Type B pancreatic cell (in vitro differentiated cells): ENCODE results near the gene OPN1SW. TPM values are rescaled to one million over a fixed set of nuclear protein-coding genes. Genes with fewer than 3 reads are reported as not detected.

Experiments used
- DNase-seq: peaks from one replicate; pipeline ENCODE4 v3.0.0; 2021; ENCODE audit warnings: mixed read lengths; ENCODE audit not compliant: unreplicated experiment; ENCODE audit errors: extremely low spot score
- H3K27ac Mint-ChIP-seq: 2 replicates; pipeline ENCODE4 v1.8.0; 2021; ENCODE audit warnings: mild to moderate bottlenecking, mixed read lengths
- H3K27me3 Mint-ChIP-seq: 2 replicates; pipeline ENCODE4 v1.8.0; 2021; ENCODE audit warnings: mixed read lengths
- H3K36me3 Mint-ChIP-seq: 2 replicates; pipeline ENCODE4 v1.8.0; 2021; ENCODE audit warnings: mixed read lengths
- H3K4me1 Mint-ChIP-seq: one replicate; pipeline ENCODE4 v1.8.0; 2021; ENCODE audit warnings: mixed read lengths; ENCODE audit not compliant: unreplicated experiment
- H3K4me3 Mint-ChIP-seq: 2 replicates; pipeline ENCODE4 v1.8.0; 2021; ENCODE audit warnings: mild to moderate bottlenecking, mixed read lengths
- H3K9me3 Mint-ChIP-seq: 2 replicates; pipeline ENCODE4 v1.8.0; 2021; ENCODE audit warnings: mixed read lengths
- CTCF ChIP-seq: fragments of 200-600 bp; sonication (generic); conservative IDR thresholded peaks from 2 replicates; pipeline ENCODE4 v1.5.0; 2021; ENCODE audit warnings: antibody characterized with exemption, mild to moderate bottlenecking
- total RNA-seq: library from RNA; stranded (reverse); gene quantifications from 2 replicates; pipeline ENCODE4 v1.2.1, GENCODE V29; 2021; ENCODE audit warnings: low replicate concordance

OPN1SW gene
- total RNA-seq, 1 donor from 2014 or later = not detected

GRCh38 chr7:128800567-128800966, 25.0 kb upstream of the OPN1SW start:
- Mint-ChIP-seq H3K27me3 (no peaks in the 10 kb centered on the region), H3K27ac (no peak overlapping the region), H3K4me3 (no peak overlapping the region), H3K36me3 (peaks cover 22% of the 10 kb centered on the region), H3K9me3 (peaks cover 6% of the 10 kb centered on the region), H3K4me1 (no peaks in the 10 kb centered on the region)
- DNase-seq = no peak
- no peak for TF ChIP-seq CTCF

GRCh38 chr7:128799451-128799850, 23.9 kb upstream of the OPN1SW start:
- no peaks in the 10 kb centered on the region for H3K27me3 Mint-ChIP-seq
- H3K27ac Mint-ChIP-seq = no peak overlapping the region
- H3K9me3 Mint-ChIP-seq = peaks cover 6% of the 10 kb centered on the region
- no peak overlapping the region for H3K4me3 Mint-ChIP-seq
- TF ChIP-seq CTCF = no peak
- H3K36me3 Mint-ChIP-seq = peaks cover 24% of the 10 kb centered on the region
- no peak for DNase-seq
- no peaks in the 10 kb centered on the region for H3K4me1 Mint-ChIP-seq

- H3K36me3 Mint-ChIP-seq = peaks cover 23% of the 10 kb centered on the region
- H3K4me1 Mint-ChIP-seq = no peaks in the 10 kb centered on the region
- H3K27ac Mint-ChIP-seq = no peak overlapping the region
- TF ChIP-seq CTCF = no peak
- DNase-seq = no peak
- no peaks in the 10 kb centered on the region for H3K27me3 Mint-ChIP-seq
- no peak overlapping the region for H3K4me3 Mint-ChIP-seq
- peaks cover 6% of the 10 kb centered on the region for H3K9me3 Mint-ChIP-seq
These were observed 20.7 kb upstream of the OPN1SW start for GRCh38 chr7:128796327-128796726.

- Mint-ChIP-seq H3K4me1 (peaks cover 3% of the 10 kb centered on the region), H3K27me3 (peaks cover 3% of the 10 kb centered on the region), H3K9me3 (peaks cover 6% of the 10 kb centered on the region), H3K36me3 (peaks cover 20% of the 10 kb centered on the region), H3K27ac (no peak overlapping the region), H3K4me3 (peak overlapping the region; percentile 45)
- no peak for DNase-seq
- no peak for TF ChIP-seq CTCF
These were observed 19.5 kb upstream of the OPN1SW start for GRCh38 chr7:128795129-128795528.

- Mint-ChIP-seq H3K27me3 (peaks cover 8% of the 10 kb centered on the region), H3K4me3 (no peak overlapping the region), H3K27ac (no peak overlapping the region), H3K9me3 (peaks cover 6% of the 10 kb centered on the region), H3K36me3 (peaks cover 20% of the 10 kb centered on the region), H3K4me1 (peaks cover 3% of the 10 kb centered on the region)
- DNase-seq = no peak
- TF ChIP-seq CTCF = no peak
These were observed 18.8 kb upstream of the OPN1SW start for GRCh38 chr7:128794436-128794835.

GRCh38 chr7:128794020-128794419, 18.4 kb upstream of the OPN1SW start:
- H3K36me3 Mint-ChIP-seq = peaks cover 20% of the 10 kb centered on the region
- H3K9me3 Mint-ChIP-seq = peaks cover 6% of the 10 kb centered on the region
- no peak for TF ChIP-seq CTCF
- no peak overlapping the region for H3K27ac Mint-ChIP-seq
- no peak for DNase-seq
- peaks cover 7% of the 10 kb centered on the region for H3K4me1 Mint-ChIP-seq
- H3K4me3 Mint-ChIP-seq = no peak overlapping the region
- H3K27me3 Mint-ChIP-seq = peaks cover 12% of the 10 kb centered on the region
